GM12878 (cell line): ENCODE measurements around the gene PIGX. TPM values are rescaled to one million over a fixed set of nuclear protein-coding genes. Genes with fewer than 3 reads are reported as not detected.

Experiments used
- CEBPZ ChIP-seq: fragments of 150-350 bp; IDR thresholded peaks from 2 replicates; pipeline ENCODE4 v1.6.1; 2016; ENCODE audit warnings: low read depth, low read length
- GABPA ChIP-seq: IDR thresholded peaks from 2 replicates; pipeline ENCODE4 v1.6.1; 2014; ENCODE audit warnings: antibody characterized with exemption, low read depth, mild to moderate bottlenecking, inconsistent platforms
- HDGF ChIP-seq: fragments of 450-650 bp; IDR thresholded peaks from 2 replicates; pipeline ENCODE4 v1.6.1; 2016; ENCODE audit warnings: antibody characterized with exemption
- KAT2A ChIP-seq: conservative IDR thresholded peaks from 2 replicates; pipeline ENCODE4 v1.6.1; 2011; ENCODE audit warnings: low read depth, low read length; ENCODE audit not compliant: control insufficient read depth
- MYC ChIP-seq: IDR thresholded peaks from 2 replicates; pipeline ENCODE4 v1.6.1; 2011; ENCODE audit warnings: mild to moderate bottlenecking, low read length, moderate library complexity, inconsistent platforms; ENCODE audit not compliant: insufficient read depth, insufficient replicate concordance, insufficient read length, severe bottlenecking
- PRDM15 ChIP-seq: fragments of 450-650 bp; formaldehyde crosslinking; IDR thresholded peaks from 2 replicates; pipeline ENCODE4 v1.4.0; 2020; ENCODE audit warnings: mild to moderate bottlenecking, moderate library complexity
- RAD21 ChIP-seq: IDR thresholded peaks from 2 replicates; pipeline ENCODE4 v1.6.1; 2011; ENCODE audit warnings: mild to moderate bottlenecking, low read depth, low read length, moderate library complexity; ENCODE audit not compliant: insufficient read depth
- RBBP5 ChIP-seq: fragments of 200-600 bp; sonication (generic); conservative IDR thresholded peaks from 2 replicates; pipeline ENCODE4 v1.6.1; 2016
- RELB ChIP-seq: fragments of 450-650 bp; IDR thresholded peaks from 2 replicates; pipeline ENCODE4 v1.6.1; 2017; ENCODE audit warnings: low read depth, mild to moderate bottlenecking, moderate library complexity
- SKIL ChIP-seq: fragments of 450-650 bp; IDR thresholded peaks from 2 replicates; pipeline ENCODE4 v1.6.1; 2017; ENCODE audit warnings: mild to moderate bottlenecking, low read depth, inconsistent platforms; ENCODE audit not compliant: poor library complexity, severe bottlenecking
- TCF12 ChIP-seq: IDR thresholded peaks from 2 replicates; pipeline ENCODE4 v1.6.1; 2011; ENCODE audit warnings: low read depth, mild to moderate bottlenecking, low read length
- ZNF592 ChIP-seq: fragments of 450-650 bp; IDR thresholded peaks from 2 replicates; pipeline ENCODE4 v1.6.1; 2017; ENCODE audit warnings: mild to moderate bottlenecking, moderate library complexity
- polyA plus RNA-seq, 11 experiments: library from polyadenylated mRNA; depleted of rRNA in 4 of 11; unstranded in 6 of 11; stranded (reverse) in 5 of 11; fragments of >200 nt; fragmentation: Nextera tagmentation in 4 of 11; fragmentation: Illumina TruSeq in 1 of 11; extraction: Ambion mirVana in 4 of 11; extraction: Trizol in 1 of 11; gene quantifications; 1 replicate in 1 of 11; 2 replicates in 10 of 11; pipeline versions ENCODE4 v1.2.1 to v1.2.3, GENCODE V29; 2011 to 2016; ENCODE audit warnings: inconsistent platforms in 2 of 11, missing spikeins in 2 of 11, low read depth in 1 of 11
- total RNA-seq, 4 experiments: library from RNA; depleted of rRNA in 3 of 4; stranded (reverse); fragments of >200 nt in 3 of 4; fragmentation: Illumina TruSeq in 1 of 4; extraction: Trizol in 1 of 4; gene quantifications; 2 replicates each; pipeline versions ENCODE4 v1.2.1 to v1.2.3, GENCODE V29; 2013 to 2021

PIGX gene
- total and polyA plus RNA-seq, 10 of the 15 experiments (the other 5 are each of a cell fraction or from before 2014, with no cell fraction given): 3.8 to 40.0 (median 22.3) TPM

- TF ChIP-seq CEBPZ (no peak), RBBP5 (no peak), PRDM15 (CRISPR knock-in tag) (no peak), TCF12 (peak; percentile 48; the same call in 1 of the 2 replicates), HDGF (no peak), GABPA (no peak), KAT2A (no peak), ZNF592 (no peak), SKIL (no peak), MYC (no peak), RAD21 (no peak), RELB (no peak)
Measured at GRCh38 chr3:196739671-196740480, 27.7 kb downstream of the PIGX start, which contains the start of gene PAK2 (continued).
